Uterus (tissue), 4 donors: ENCODE results near the gene PFN4. TPM values are rescaled to one million over a fixed set of nuclear protein-coding genes. Genes with fewer than 3 reads are reported as not detected.

Experiments used
- DNase-seq, 2 donors: peaks; one replicate each; pipeline ENCODE4 v3.0.0-alpha.2; 2019 to 2020
- H3K27ac ChIP-seq, 2 donors: fragments of 200-600 bp; sonication (generic); 1 replicate in 1 of 2; 2 replicates in 1 of 2; pipeline ENCODE4 v1.5.1; 2016 to 2018
- H3K27me3 ChIP-seq, 2 donors: fragments of 200-600 bp; sonication (generic); one replicate each; pipeline ENCODE4 v1.5.1; 2018 to 2019; ENCODE audit warnings: control low read depth in 1 of 2
- H3K36me3 ChIP-seq, 2 donors: fragments of 200-600 bp; sonication (generic); one replicate each; pipeline ENCODE4 v1.5.1; 2019; ENCODE audit warnings: control low read depth in 1 of 2
- H3K4me1 ChIP-seq, 2 donors: fragments of 200-600 bp; sonication (generic); one replicate each; pipeline ENCODE4 v1.5.1; 2018 to 2019; ENCODE audit warnings: control low read depth in 1 of 2
- H3K4me3 ChIP-seq, 2 donors: fragments of 200-600 bp; sonication (generic); 1 replicate in 1 of 2; 2 replicates in 1 of 2; pipeline ENCODE4 v1.5.1; 2018 to 2019; ENCODE audit warnings: mild to moderate bottlenecking in 1 of 2
- H3K9me3 ChIP-seq, 2 donors: fragments of 200-600 bp; sonication (generic); one replicate each; pipeline ENCODE4 v1.5.1; 2019; ENCODE audit warnings: control low read depth in 1 of 2
- CTCF ChIP-seq, 4 experiments: fragments of 200-600 bp in 2 of 4; fragments of 450-650 bp in 2 of 4; sonication (generic) in 2 of 4; IDR thresholded peaks; one replicate each; pipeline ENCODE4 v1.5.1; 2016 to 2019; ENCODE audit warnings: antibody characterized with exemption in 4 of 4, mild to moderate bottlenecking in 2 of 4, moderate library complexity in 1 of 4
- POLR2A ChIP-seq, 2 donors: fragments of 450-650 bp; IDR thresholded peaks; one replicate each; pipeline ENCODE4 v1.6.1; 2016; ENCODE audit warnings: antibody characterized with exemption in 2 of 2, mild to moderate bottlenecking in 1 of 2, moderate library complexity in 1 of 2
- intact Hi-C: fragments of 100-400 bp; cut with DNase I; formaldehyde crosslinking; loops from one replicate; pipeline ENCODE4 v1.15.1; 2023; ENCODE audit warnings: low total_unique reads
- total RNA-seq, 4 donors: library from RNA; depleted of rRNA in 3 of 4; stranded (reverse); fragments of >200 nt in 3 of 4; gene quantifications; one replicate each; pipeline versions ENCODE4 v1.1.0 to v1.2.4, GENCODE V29; 2014 to 2023
- donor health status: DM: yes; HTN: yes; CAD: no.

Gene PFN4
- total RNA-seq, 4 donors from 2014 or later: 0.95 to 2.0 TPM; not detected in 2

DNA sequence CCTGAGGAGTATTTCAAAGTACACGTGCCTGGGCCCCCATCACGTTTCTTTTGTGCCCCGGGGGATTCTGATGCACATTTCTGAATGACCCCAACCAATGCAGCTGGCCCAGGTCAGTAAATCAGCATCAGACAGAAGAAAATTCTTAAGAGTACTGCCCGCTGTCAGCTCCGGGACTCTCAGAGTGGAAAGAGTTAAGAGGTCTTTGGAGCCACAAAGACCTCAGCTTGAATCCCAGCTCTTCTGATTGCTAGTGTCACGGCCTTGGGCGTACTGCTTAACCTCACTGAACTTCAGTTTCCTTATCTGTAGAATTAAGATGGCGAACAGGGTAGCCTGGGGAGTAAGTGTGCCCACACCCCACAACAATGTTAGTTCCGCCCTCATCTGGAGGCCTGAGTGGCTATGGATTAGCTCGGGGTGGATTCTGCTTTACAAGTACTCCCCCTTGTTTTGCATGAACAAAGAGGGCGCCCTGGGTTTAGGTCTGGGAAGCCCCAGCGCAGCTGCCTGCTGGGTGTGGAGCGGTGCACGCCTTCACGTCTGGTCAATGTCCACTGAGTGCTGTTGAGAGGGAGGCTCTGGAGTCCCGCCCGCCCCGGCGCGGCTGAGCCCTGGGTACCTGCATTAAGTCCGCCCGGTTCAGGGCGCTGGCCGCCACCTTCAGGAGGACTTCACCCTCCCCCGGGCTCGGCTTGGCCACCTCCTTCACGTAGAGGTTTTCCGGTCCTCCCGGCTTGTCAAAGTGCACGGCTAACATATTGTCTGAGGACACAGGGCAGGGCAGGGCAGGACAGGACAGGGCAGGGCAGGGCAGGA, 39.4 kb downstream of the PFN4 start:
- Histone ChIP-seq H3K36me3 (no peaks in the 10 kb centered on the region), H3K4me1 (peaks cover 3 to 4% of the 10 kb centered on the region in 2 donors), H3K4me3 (peak overlapping the region; percentile 55 to 60), H3K9me3 (no peaks in the 10 kb centered on the region), H3K27me3 (no peaks in the 10 kb centered on the region), H3K27ac (peak overlapping the region; percentile 95 to 96)
- intact Hi-C loops: no loop called here
- TF ChIP-seq CTCF (IDR thresholded peaks at IDR 0.05) (no peak), POLR2A (IDR thresholded peaks at IDR 0.05) (no peak)
- peak; percentile 72 for DNase-seq

- TF ChIP-seq POLR2A (IDR thresholded peaks at IDR 0.05): no peak
- no peak for TF ChIP-seq CTCF (IDR thresholded peaks at IDR 0.05)
- H3K27me3 ChIP-seq: no peaks in the 10 kb centered on the region
- peaks cover 3 to 4% of the 10 kb centered on the region in 2 donors for H3K4me1 ChIP-seq
- peak overlapping the region in 1 of 2 donors; percentile 60 for H3K4me3 ChIP-seq
- intact Hi-C loops: no loop called here
- H3K36me3 ChIP-seq: no peaks in the 10 kb centered on the region
- DNase-seq: no peak
- H3K27ac ChIP-seq: peak overlapping the region; percentile 95 to 96
- H3K9me3 ChIP-seq: no peaks in the 10 kb centered on the region
Measured at GRCh38 chr2:24082787-24083566, 40.2 kb downstream of the PFN4 start.

GRCh38 chr2:24080701-24081100, 42.4 kb downstream of the PFN4 start:
- intact Hi-C loops: no loop called here
- Histone ChIP-seq H3K4me1 (peaks cover 3 to 4% of the 10 kb centered on the region in 2 donors), H3K36me3 (no peaks in the 10 kb centered on the region), H3K9me3 (no peaks in the 10 kb centered on the region), H3K27me3 (no peaks in the 10 kb centered on the region), H3K27ac (no peak overlapping the region), H3K4me3 (no peak overlapping the region)
- no peak for DNase-seq
- no peak for TF ChIP-seq CTCF (IDR thresholded peaks at IDR 0.05)
- TF ChIP-seq POLR2A (IDR thresholded peaks at IDR 0.05): no peak

DNA sequence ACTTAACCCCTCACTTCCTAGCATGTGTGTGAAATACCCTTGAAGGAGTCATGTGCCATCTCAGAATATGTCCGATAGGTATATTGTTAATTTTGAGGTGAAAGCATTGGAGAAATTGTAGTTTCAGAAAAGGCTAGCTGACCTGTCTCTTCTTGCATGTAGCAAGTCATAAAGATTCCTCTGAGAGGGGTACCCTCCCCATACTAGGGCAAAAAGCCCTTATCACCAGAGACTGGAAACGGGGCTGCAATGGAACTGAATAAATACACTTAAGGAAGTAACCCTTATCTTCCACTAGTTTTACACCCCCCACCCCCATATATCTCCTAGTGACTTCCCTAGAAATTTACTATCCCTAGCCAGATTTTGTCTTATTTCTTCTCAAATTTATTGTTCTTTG, 45.3 kb downstream of the PFN4 start:
- H3K27ac ChIP-seq: peak overlapping the region; percentile 87 to 95
- no peaks in the 10 kb centered on the region for H3K4me1 ChIP-seq
- DNase-seq: no peak
- H3K4me3 ChIP-seq: peak overlapping the region in 1 of 2 donors; percentile 79
- intact Hi-C loops: loop anchor here (10.0 kb wide), 1 partner anchor 153 kb away; the partner anchor contains the start of gene ATAD2B
- H3K36me3 ChIP-seq: no peaks in the 10 kb centered on the region
- no peak for TF ChIP-seq POLR2A (IDR thresholded peaks at IDR 0.05)
- no peak for TF ChIP-seq CTCF (IDR thresholded peaks at IDR 0.05)
- H3K27me3 ChIP-seq: no peaks in the 10 kb centered on the region
- no peaks in the 10 kb centered on the region for H3K9me3 ChIP-seq

GRCh38 chr2:24077535-24077877, 45.6 kb downstream of the PFN4 start:
- no peaks in the 10 kb centered on the region for H3K4me1 ChIP-seq
- DNase-seq: no peak
- H3K9me3 ChIP-seq: no peaks in the 10 kb centered on the region
- H3K36me3 ChIP-seq: no peaks in the 10 kb centered on the region
- H3K27me3 ChIP-seq: no peaks in the 10 kb centered on the region
- intact Hi-C loops: loop anchor here (10.0 kb wide), 1 partner anchor 153 kb away; the partner anchor contains the start of gene ATAD2B
- H3K27ac ChIP-seq: peak overlapping the region; percentile 87 to 95
- peak overlapping the region; percentile 64 to 79 for H3K4me3 ChIP-seq
- TF ChIP-seq POLR2A (IDR thresholded peaks at IDR 0.05) (no peak), CTCF (IDR thresholded peaks at IDR 0.05) (no peak)
